ENCODE data around the gene GRIA4. TPM values are rescaled to one million over a fixed set of nuclear protein-coding genes. Genes with fewer than 3 reads are reported as not detected.

GRIA4 gene
- total RNA-seq, 1 experiment from 2014 or later, result not detected

- H3K79me2 ChIP-seq (ENCODE audit: low read depth), result no peaks in the 10 kb centered on the region
- H3K4me2 ChIP-seq, result 0 out of 2 replicates have a peak overlapping the region, but pooled peaks have one; percentile 18
- no peaks in the 10 kb centered on the region for H4K20me1 ChIP-seq (ENCODE audit: insufficient read depth)
- H3K9me2 ChIP-seq (ENCODE audit: insufficient read depth), result no peaks in the 10 kb centered on the region
- 0 out of 2 replicates have a peak, but pooled peaks cover 4% of the 10 kb centered on the region for H3K9me3 ChIP-seq (ENCODE audit: insufficient read depth, low read depth)
- POLR2A ChIA-PET (ENCODE audit: unreplicated experiment), result no interaction called here
- H3K36me3 ChIP-seq (ENCODE audit: low read depth), result no peaks in the 10 kb centered on the region
- no peak for DNase-seq
- BruUV-seq (replicated peaks), result no TSS peak
- no peak overlapping the region for H2AFZ ChIP-seq
- no peaks in the 10 kb centered on the region for H3K27me3 ChIP-seq (ENCODE audit: insufficient read depth, low read depth)
- no peak overlapping the region for H3K4me3 ChIP-seq
- no peaks in the 10 kb centered on the region for H3F3A ChIP-seq (ENCODE audit: insufficient read depth, low read depth)
- intact Hi-C loops (cut with micrococcal nuclease; ENCODE audit: unreplicated experiment), result no loop called here
- H3K27ac ChIP-seq, result no peak overlapping the region
- CTCF ChIA-PET, result no interaction called here
- TF ChIP-seq EZH2 (IDR thresholded peaks at IDR 0.05; ENCODE audit: low read depth) (no peak), CTCF (conservative IDR thresholded peaks at IDR 0.05) (no peak)
- H3K4me1 ChIP-seq (replicated peaks; ENCODE audit: insufficient read depth), result no peaks in the 10 kb centered on the region; the same call in 1 of the 2 replicates
Measured at GRCh38 chr11:105622016-105622415, 12.1 kb downstream of the GRIA4 start.

GRCh38 chr11:105632316-105632715 is 22.4 kb downstream of the GRIA4 start:
- Histone ChIP-seq H3K4me1 (replicated peaks; ENCODE audit: insufficient read depth) (no peaks in the 10 kb centered on the region), H2AFZ (no peak overlapping the region), H3K36me3 (ENCODE audit: low read depth) (no peaks in the 10 kb centered on the region), H3K9me3 (ENCODE audit: insufficient read depth, low read depth) (no peaks in the 10 kb centered on the region; the same call in 1 of the 2 replicates), H3K27ac (no peak overlapping the region), H3K4me2 (no peak overlapping the region), H3K79me2 (ENCODE audit: low read depth) (no peaks in the 10 kb centered on the region), H3K9me2 (ENCODE audit: insufficient read depth) (no peaks in the 10 kb centered on the region; the same call in 1 of the 2 replicates), H3K4me3 (no peak overlapping the region), H3F3A (ENCODE audit: insufficient read depth, low read depth) (no peaks in the 10 kb centered on the region), H4K20me1 (ENCODE audit: insufficient read depth) (no peaks in the 10 kb centered on the region), H3K27me3 (ENCODE audit: insufficient read depth, low read depth) (no peaks in the 10 kb centered on the region)
- TF ChIP-seq EZH2 (IDR thresholded peaks at IDR 0.05; ENCODE audit: low read depth), result no peak
- TF ChIP-seq CTCF (conservative IDR thresholded peaks at IDR 0.05), result no peak
- ChIA-PET POLR2A (ENCODE audit: unreplicated experiment) (no interaction called here), CTCF (no interaction called here)
- intact Hi-C loops (cut with micrococcal nuclease; ENCODE audit: unreplicated experiment), result no loop called here
- DNase-seq, result no peak
- no TSS peak for BruUV-seq (replicated peaks)

- no peak overlapping the region for H2AFZ ChIP-seq
- intact Hi-C loops (cut with micrococcal nuclease; ENCODE audit: unreplicated experiment), result no loop called here
- ChIA-PET CTCF (no interaction called here), POLR2A (ENCODE audit: unreplicated experiment) (no interaction called here)
- no peak for DNase-seq
- no peaks in the 10 kb centered on the region for H4K20me1 ChIP-seq (ENCODE audit: insufficient read depth)
- H3K79me2 ChIP-seq (ENCODE audit: low read depth), result no peaks in the 10 kb centered on the region
- no peaks in the 10 kb centered on the region for H3K36me3 ChIP-seq (ENCODE audit: low read depth)
- H3K4me3 ChIP-seq, result no peak overlapping the region
- no peaks in the 10 kb centered on the region for H3K27me3 ChIP-seq (ENCODE audit: insufficient read depth, low read depth)
- H3K27ac ChIP-seq, result no peak overlapping the region
- H3K4me1 ChIP-seq (replicated peaks; ENCODE audit: insufficient read depth), result no peaks in the 10 kb centered on the region
- no peaks in the 10 kb centered on the region; the same call in 1 of the 2 replicates for H3K9me2 ChIP-seq (ENCODE audit: insufficient read depth)
- no peaks in the 10 kb centered on the region for H3F3A ChIP-seq (ENCODE audit: insufficient read depth, low read depth)
- no peaks in the 10 kb centered on the region; the same call in 1 of the 2 replicates for H3K9me3 ChIP-seq (ENCODE audit: insufficient read depth, low read depth)
- BruUV-seq (replicated peaks), result no TSS peak
- TF ChIP-seq EZH2 (IDR thresholded peaks at IDR 0.05; ENCODE audit: low read depth) (no peak), CTCF (conservative IDR thresholded peaks at IDR 0.05) (no peak)
- no peak overlapping the region for H3K4me2 ChIP-seq
Measured at GRCh38 chr11:105635466-105635865, 25.6 kb downstream of the GRIA4 start.
